ENCODE measurements around the gene MYCN. TPM values are rescaled to one million over a fixed set of nuclear protein-coding genes. Genes with fewer than 3 reads are reported as not detected.

Gene MYCN
- total RNA-seq, 2 donors from 2014 or later, result 0.21 to 0.81 TPM

DNA sequence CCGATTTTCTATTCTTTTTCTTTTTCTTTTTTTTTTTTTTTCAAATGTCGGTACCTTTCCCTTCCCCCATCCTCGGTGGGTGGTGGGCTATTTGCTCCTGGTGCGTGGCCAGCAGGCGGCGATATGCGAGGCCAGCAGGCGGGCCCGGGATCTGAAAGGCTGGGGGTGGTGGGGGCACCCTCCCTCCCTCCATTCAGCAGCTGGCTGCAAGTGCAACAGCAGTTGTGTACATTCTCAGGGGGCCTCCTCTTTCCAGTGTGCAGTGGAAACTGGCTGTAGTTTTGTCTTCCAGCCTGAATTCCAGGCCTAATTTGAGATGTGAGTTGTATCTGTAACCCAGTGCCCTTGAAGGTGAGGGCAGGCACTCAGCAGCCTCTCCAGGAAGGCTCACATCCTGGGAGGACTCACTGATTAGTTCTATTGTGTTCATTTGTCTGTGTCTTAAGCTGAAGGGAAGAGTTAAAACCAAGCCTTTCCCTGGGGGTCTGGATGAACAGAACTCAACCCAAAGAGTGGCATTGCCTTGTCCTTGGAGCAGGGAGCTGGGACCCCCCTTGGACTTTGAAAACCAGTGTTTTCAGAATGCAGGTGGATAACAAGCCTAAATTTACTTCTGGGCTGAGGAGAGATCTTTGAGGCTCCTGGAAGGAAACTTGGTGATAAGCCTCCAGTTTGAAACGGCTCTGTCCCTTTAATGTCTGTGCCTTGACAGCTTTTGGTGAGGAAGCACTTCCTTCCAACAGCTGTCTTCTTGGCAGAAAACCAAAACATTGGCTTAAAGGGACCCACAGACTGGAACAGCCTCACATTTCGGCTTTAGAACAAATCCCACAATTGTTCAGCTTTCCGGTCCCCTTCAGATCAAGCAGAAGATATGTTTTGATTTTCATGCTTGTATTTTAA lies 3.3 kb downstream of the MYCN start:
- TF ChIP-seq, protein P1, sequence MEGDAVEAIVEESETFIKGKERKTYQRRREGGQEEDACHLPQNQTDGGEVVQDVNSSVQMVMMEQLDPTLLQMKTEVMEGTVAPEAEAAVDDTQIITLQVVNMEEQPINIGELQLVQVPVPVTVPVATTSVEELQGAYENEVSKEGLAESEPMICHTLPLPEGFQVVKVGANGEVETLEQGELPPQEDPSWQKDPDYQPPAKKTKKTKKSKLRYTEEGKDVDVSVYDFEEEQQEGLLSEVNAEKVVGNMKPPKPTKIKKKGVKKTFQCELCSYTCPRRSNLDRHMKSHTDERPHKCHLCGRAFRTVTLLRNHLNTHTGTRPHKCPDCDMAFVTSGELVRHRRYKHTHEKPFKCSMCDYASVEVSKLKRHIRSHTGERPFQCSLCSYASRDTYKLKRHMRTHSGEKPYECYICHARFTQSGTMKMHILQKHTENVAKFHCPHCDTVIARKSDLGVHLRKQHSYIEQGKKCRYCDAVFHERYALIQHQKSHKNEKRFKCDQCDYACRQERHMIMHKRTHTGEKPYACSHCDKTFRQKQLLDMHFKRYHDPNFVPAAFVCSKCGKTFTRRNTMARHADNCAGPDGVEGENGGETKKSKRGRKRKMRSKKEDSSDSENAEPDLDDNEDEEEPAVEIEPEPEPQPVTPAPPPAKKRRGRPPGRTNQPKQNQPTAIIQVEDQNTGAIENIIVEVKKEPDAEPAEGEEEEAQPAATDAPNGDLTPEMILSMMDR (IDR thresholded peaks at IDR 0.05), result no peak
- ATAC-seq (ENCODE audit: insufficient number of reproducible peaks, low FRiP score, low read depth) (no peak), DNase-seq (ENCODE audit: low spot score) (no peak)
- Histone ChIP-seq H3K27ac (no peak overlapping the region), H3K9me3 (no peaks in the 10 kb centered on the region), H3K36me3 (no peaks in the 10 kb centered on the region), H3K27me3 (replicated peaks; ENCODE audit: insufficient read depth) (peaks cover 11% of the 10 kb centered on the region), H3K4me3 (no peak overlapping the region), H3K4me1 (ENCODE audit: control insufficient read depth in 1 of 2, low read depth in 2 of 2) (peaks cover 14 to 30% of the 10 kb centered on the region in 2 donors)

GRCh38 chr2:15944325-15945017 lies 4.1 kb downstream of the MYCN start:
- Histone ChIP-seq H3K36me3 (no peaks in the 10 kb centered on the region), H3K4me1 (ENCODE audit: control insufficient read depth in 1 of 2, low read depth in 2 of 2) (peaks cover 14 to 28% of the 10 kb centered on the region in 2 donors), H3K4me3 (no peak overlapping the region), H3K27me3 (replicated peaks; ENCODE audit: insufficient read depth) (peaks cover 11% of the 10 kb centered on the region), H3K27ac (no peak overlapping the region), H3K9me3 (no peaks in the 10 kb centered on the region)
- DNase-seq (ENCODE audit: low spot score) (no peak), ATAC-seq (ENCODE audit: insufficient number of reproducible peaks, low FRiP score, low read depth) (no peak)
- TF ChIP-seq, protein P1 (IDR thresholded peaks at IDR 0.05), result no peak

- ATAC-seq (ENCODE audit: insufficient number of reproducible peaks, low FRiP score, low read depth) (no peak), DNase-seq (ENCODE audit: low spot score) (no peak)
- Histone ChIP-seq H3K27ac (no peak overlapping the region), H3K9me3 (no peaks in the 10 kb centered on the region), H3K36me3 (no peaks in the 10 kb centered on the region), H3K27me3 (replicated peaks; ENCODE audit: insufficient read depth) (peaks cover 7% of the 10 kb centered on the region), H3K4me1 (ENCODE audit: control insufficient read depth in 1 of 2, low read depth in 2 of 2) (peaks cover 10 to 11% of the 10 kb centered on the region in 2 donors), H3K4me3 (no peak overlapping the region)
- TF ChIP-seq, protein P1 (IDR thresholded peaks at IDR 0.05), result no peak
These were observed 5.8 kb downstream of the MYCN start for GRCh38 chr2:15945909-15946705.

GRCh38 chr2:15946983-15947382 lies 6.6 kb downstream of the MYCN start:
- H3K27me3 ChIP-seq (replicated peaks; ENCODE audit: insufficient read depth), result peaks cover 4% of the 10 kb centered on the region
- TF ChIP-seq, protein P1 (IDR thresholded peaks at IDR 0.05), result no peak
- no peaks in the 10 kb centered on the region for H3K36me3 ChIP-seq
- no peaks in the 10 kb centered on the region for H3K9me3 ChIP-seq
- no peak overlapping the region for H3K4me3 ChIP-seq
- H3K27ac ChIP-seq, result no peak overlapping the region
- peaks cover 2% of the 10 kb centered on the region in 2 donors for H3K4me1 ChIP-seq (ENCODE audit: control insufficient read depth in 1 of 2, low read depth in 2 of 2)
- ATAC-seq (ENCODE audit: insufficient number of reproducible peaks, low FRiP score, low read depth) (no peak), DNase-seq (ENCODE audit: low spot score) (no peak)
